ENCODE results near the gene WNT10A. TPM values are rescaled to one million over a fixed set of nuclear protein-coding genes. Genes with fewer than 3 reads are reported as not detected.
A peak's percentile ranks its signal among the peaks of the same experiment; 100 is the strongest.

WNT10A gene
- total RNA-seq, 4 donors from 2014 or later: 0.36 to 2.3 TPM; not detected in 2

GRCh38 chr2:218898109-218898878 lies 17.6 kb downstream of the WNT10A start:
- TF ChIP-seq, protein P1, sequence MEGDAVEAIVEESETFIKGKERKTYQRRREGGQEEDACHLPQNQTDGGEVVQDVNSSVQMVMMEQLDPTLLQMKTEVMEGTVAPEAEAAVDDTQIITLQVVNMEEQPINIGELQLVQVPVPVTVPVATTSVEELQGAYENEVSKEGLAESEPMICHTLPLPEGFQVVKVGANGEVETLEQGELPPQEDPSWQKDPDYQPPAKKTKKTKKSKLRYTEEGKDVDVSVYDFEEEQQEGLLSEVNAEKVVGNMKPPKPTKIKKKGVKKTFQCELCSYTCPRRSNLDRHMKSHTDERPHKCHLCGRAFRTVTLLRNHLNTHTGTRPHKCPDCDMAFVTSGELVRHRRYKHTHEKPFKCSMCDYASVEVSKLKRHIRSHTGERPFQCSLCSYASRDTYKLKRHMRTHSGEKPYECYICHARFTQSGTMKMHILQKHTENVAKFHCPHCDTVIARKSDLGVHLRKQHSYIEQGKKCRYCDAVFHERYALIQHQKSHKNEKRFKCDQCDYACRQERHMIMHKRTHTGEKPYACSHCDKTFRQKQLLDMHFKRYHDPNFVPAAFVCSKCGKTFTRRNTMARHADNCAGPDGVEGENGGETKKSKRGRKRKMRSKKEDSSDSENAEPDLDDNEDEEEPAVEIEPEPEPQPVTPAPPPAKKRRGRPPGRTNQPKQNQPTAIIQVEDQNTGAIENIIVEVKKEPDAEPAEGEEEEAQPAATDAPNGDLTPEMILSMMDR (IDR thresholded peaks at IDR 0.05): peak in 1 of 3 donors; percentile 85
- peak; percentile 67 for ATAC-seq (ENCODE audit: low FRiP score)
- peak; percentile 90 for DNase-seq (ENCODE audit: low spot score)

GRCh38 chr2:218899147-218899546 lies 18.5 kb downstream of the WNT10A start:
- DNase-seq (ENCODE audit: low spot score): no peak
- ATAC-seq (ENCODE audit: low FRiP score): no peak
- TF ChIP-seq, protein P1 (IDR thresholded peaks at IDR 0.05): no peak

DNA sequence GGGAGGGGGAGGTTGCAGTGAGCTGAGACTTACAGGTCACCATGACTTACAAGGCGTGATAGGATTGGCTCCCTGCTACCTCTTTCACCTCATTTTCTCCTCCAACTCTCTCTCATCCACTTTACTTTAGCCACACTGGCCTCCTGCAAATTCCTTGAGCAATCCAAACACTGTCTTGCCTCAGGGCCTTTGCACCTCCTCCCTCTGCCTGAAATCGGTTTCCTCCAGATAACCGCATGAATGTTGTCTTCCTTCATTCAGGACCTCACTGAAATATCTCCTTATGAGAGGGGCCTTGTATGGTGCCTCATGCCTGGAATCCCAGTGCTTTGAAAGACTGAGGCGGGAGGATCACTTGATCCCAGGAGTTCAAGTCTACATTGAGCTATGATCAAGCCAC lies 21.8 kb downstream of the WNT10A start:
- no peak for ATAC-seq (ENCODE audit: low FRiP score)
- TF ChIP-seq, protein P1 (IDR thresholded peaks at IDR 0.05): no peak
- DNase-seq (ENCODE audit: low spot score): no peak

- TF ChIP-seq, protein P1 (IDR thresholded peaks at IDR 0.05): no peak
- DNase-seq (ENCODE audit: low spot score): no peak
- ATAC-seq (ENCODE audit: low FRiP score): no peak
Measured at GRCh38 chr2:218904176-218904575, 23.5 kb downstream of the WNT10A start.

DNA sequence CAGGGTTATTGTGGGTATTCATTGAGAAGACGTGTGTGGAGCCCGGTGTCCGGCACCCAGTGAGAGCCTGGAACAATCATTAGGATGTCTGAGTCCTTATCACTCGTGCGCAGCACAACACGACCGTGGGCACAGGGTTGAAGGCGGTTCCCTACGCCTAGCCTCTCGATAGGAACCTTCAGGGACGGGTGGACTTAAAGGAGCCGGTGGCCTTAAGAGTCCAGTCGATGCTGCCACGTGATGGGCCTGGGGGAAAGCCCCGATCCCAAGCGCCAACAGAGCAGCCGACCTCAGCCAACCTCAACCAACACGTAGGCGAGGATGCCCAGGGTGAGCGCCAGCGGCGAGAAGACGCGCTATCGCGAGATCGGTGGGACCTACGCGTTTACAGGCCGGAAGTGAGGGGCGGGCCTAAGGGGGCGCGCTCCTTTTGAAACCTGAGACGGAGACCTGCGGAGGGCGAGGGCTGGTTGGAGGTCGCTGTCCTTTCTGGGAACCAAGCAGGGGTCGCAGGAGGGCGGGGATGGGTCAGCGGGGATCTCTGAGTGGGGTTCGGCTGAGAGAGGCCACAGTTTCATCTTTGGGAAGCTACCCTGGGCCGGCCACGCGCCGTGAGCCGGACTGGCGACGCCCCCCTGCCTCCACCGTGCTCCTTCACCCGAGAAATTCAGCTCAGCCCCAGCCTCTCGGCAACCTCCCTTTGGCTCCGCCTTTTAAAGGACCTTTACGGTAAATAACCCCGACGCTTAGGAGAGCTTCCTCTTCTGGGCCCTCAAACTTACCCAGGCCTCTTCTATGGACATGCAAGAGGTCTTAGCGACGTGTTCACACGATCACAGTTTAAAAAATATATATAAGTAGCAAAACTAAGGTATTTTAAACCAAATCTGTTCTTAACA lies 28.3 kb downstream of the WNT10A start:
- peak; percentile 95 for ATAC-seq (ENCODE audit: low FRiP score)
- TF ChIP-seq, protein P1 (IDR thresholded peaks at IDR 0.05): no peak

GRCh38 chr2:218910741-218911140 lies 30.1 kb downstream of the WNT10A start:
- no peak for DNase-seq (ENCODE audit: low spot score)
- TF ChIP-seq, protein P1 (IDR thresholded peaks at IDR 0.05): no peak
- ATAC-seq (ENCODE audit: low FRiP score): no peak

More for the DNA sequence above, 28.3 kb downstream of the WNT10A start:
- DNase-seq (ENCODE audit: low spot score): peak; percentile 89

Data from omental fat pad (tissue), 4 donors.